GM21786 (cell line): Measurements from ENCODE around the gene GOLPH3.

Experiments
- ATAC-seq: cut with Tn5 transposase; IDR thresholded peaks from one replicate; pipeline ENCODE4 v1.9.1; 2021; ENCODE audit not compliant: unreplicated experiment

The GOLPH3 gene

DNA sequence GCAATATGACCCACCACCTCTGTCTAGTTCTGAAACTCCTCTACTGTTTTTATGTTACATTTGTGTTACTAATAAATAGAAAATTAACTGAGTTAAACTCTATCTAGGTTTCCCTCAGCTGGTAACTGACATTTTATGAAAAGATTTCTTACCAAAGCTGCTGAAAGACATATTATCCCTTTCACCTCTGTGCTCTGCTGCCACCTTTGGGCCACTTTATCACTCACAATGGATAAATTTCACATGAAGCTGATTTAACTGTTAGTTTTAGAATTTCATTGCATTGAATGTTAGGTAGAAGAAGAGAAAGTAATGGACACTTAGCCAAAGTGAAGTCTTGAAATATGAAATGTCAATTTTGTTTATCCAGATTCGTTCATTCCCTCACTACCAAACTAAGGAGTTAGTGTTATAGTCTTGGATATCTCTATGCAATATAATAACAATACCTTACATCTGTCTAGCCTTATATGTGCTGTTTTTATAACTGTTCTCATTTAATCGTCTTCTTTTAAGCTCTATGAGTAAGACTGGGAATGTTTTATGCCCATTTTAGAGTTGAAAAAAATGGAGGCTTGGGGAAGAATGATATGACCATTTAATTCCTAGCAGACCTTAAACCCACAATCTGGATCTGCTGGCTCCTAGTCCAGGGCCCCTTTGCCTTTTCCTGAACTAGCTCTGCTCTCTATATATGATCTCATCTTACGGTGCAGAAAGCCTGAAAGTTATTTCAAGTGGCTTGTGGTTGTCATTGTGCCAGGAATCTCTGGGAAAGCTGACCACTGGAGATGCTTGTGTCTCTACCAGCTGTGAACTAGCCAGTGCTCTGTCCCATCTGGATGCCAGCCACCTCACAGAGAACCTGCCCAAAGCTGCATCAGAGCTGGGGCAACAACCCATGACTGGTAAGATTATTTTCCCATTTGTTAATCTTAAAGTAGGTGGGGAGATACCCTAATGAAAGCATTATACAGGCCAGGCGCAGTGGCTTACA lies 97.1 kb downstream of the GOLPH3 start:
- no peak for ATAC-seq
